ENCODE measurements around the gene SLC45A3.
A peak's percentile ranks its signal among the peaks of the same experiment; 100 is the strongest.

SLC45A3 gene

DNA sequence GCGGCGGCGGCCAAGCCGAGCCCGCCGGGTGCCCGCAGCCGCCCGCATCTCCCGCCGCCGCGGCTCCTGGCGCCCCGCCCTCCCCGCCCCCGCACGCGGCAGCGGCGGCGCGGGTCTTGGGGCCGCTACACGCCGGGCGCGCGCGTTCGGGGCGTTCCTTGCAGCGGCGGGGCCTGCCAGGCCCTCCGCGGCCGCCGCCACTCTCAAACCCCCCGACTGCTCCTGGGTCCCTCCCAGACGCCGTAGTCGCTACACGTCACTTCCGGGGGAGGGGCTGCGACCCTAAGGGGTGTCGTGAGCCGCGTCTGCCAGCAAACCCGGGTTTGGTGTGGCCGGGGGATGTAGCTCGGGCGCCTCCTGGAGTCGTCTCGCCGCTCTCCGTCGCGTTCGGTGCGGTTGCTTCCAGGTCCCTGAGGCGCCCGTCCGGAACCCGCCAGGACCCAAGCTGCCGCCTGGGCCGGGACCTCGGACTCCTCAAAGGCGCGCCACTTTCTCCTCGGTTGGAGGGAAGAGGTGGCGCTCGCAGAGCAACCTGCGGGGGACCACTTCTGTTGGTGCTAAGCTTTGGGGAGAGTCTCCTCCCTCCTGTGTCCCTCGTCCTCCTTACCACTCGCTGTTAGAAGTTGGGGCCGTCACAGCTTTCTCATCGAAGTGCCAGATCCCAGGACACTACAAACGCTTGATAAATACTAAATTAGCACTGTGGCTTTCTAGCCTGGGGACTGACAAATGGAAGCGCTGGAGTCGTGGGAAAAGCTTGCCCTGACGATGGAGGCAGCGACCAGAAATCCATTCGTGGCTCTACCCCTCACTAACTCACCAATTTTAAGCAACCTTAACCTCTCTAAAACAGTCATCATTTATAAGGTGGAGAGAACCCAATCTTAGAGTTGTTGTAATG, 48.3 kb downstream of the SLC45A3 start, which contains the start of gene ELK4:
Gene ELK4 (minus strand): TSS at position 244 of the 901 bp plus-strand sequence. CDS start 8,129 bp downstream, outside the sequence.
- H3K4me3 ChIP-seq (replicated peaks; ENCODE audit: insufficient read depth, low read length), result peak within 1 kb of the TSS; percentile 69
- DNase-seq (ENCODE audit: low read depth in 1 of 2, low spot score in 1 of 2), result peak; percentile 95 to 98
- TF ChIP-seq SPI1 (IDR thresholded peaks at IDR 0.05; ENCODE audit: borderline replicate concordance, low read depth), result no peak
- TF ChIP-seq, protein P1, sequence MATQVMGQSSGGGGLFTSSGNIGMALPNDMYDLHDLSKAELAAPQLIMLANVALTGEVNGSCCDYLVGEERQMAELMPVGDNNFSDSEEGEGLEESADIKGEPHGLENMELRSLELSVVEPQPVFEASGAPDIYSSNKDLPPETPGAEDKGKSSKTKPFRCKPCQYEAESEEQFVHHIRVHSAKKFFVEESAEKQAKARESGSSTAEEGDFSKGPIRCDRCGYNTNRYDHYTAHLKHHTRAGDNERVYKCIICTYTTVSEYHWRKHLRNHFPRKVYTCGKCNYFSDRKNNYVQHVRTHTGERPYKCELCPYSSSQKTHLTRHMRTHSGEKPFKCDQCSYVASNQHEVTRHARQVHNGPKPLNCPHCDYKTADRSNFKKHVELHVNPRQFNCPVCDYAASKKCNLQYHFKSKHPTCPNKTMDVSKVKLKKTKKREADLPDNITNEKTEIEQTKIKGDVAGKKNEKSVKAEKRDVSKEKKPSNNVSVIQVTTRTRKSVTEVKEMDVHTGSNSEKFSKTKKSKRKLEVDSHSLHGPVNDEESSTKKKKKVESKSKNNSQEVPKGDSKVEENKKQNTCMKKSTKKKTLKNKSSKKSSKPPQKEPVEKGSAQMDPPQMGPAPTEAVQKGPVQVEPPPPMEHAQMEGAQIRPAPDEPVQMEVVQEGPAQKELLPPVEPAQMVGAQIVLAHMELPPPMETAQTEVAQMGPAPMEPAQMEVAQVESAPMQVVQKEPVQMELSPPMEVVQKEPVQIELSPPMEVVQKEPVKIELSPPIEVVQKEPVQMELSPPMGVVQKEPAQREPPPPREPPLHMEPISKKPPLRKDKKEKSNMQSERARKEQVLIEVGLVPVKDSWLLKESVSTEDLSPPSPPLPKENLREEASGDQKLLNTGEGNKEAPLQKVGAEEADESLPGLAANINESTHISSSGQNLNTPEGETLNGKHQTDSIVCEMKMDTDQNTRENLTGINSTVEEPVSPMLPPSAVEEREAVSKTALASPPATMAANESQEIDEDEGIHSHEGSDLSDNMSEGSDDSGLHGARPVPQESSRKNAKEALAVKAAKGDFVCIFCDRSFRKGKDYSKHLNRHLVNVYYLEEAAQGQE (IDR thresholded peaks at IDR 0.05; ENCODE audit: insufficient replicate concordance, low read depth), result no peak
- peak; percentile 75 for TF ChIP-seq GABPA (IDR thresholded peaks at IDR 0.05; ENCODE audit: low read depth)
- TF ChIP-seq POLR2AphosphoS5 (IDR thresholded peaks at IDR 0.05; ENCODE audit: low read depth), result peak; percentile 64
- TF ChIP-seq, protein P2, sequence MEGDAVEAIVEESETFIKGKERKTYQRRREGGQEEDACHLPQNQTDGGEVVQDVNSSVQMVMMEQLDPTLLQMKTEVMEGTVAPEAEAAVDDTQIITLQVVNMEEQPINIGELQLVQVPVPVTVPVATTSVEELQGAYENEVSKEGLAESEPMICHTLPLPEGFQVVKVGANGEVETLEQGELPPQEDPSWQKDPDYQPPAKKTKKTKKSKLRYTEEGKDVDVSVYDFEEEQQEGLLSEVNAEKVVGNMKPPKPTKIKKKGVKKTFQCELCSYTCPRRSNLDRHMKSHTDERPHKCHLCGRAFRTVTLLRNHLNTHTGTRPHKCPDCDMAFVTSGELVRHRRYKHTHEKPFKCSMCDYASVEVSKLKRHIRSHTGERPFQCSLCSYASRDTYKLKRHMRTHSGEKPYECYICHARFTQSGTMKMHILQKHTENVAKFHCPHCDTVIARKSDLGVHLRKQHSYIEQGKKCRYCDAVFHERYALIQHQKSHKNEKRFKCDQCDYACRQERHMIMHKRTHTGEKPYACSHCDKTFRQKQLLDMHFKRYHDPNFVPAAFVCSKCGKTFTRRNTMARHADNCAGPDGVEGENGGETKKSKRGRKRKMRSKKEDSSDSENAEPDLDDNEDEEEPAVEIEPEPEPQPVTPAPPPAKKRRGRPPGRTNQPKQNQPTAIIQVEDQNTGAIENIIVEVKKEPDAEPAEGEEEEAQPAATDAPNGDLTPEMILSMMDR (IDR thresholded peaks at IDR 0.05; ENCODE audit: insufficient read depth, low read length), result peak; percentile 27
- H3K27me3 ChIP-seq (ENCODE audit: insufficient read depth, poor library complexity, severe bottlenecking), result peaks cover 13% of the 10 kb centered on the region
- H3K27ac ChIP-seq (replicated peaks), result peak within 1 kb of the TSS; percentile 80

GRCh38 chr1:205631010-205631767, 49.1 kb downstream of the SLC45A3 start:
- TF ChIP-seq GABPA (IDR thresholded peaks at IDR 0.05; ENCODE audit: low read depth) (no peak; the same call in 1 of the 2 replicates), POLR2AphosphoS5 (IDR thresholded peaks at IDR 0.05; ENCODE audit: low read depth) (no peak; the same call in 1 of the 2 replicates), SPI1 (IDR thresholded peaks at IDR 0.05; ENCODE audit: borderline replicate concordance, low read depth) (no peak)
- TF ChIP-seq, protein P2 (IDR thresholded peaks at IDR 0.05; ENCODE audit: insufficient read depth, low read length), result no peak
- TF ChIP-seq, protein P1 (IDR thresholded peaks at IDR 0.05; ENCODE audit: insufficient replicate concordance, low read depth), result no peak
- peak; percentile 43 to 58 for DNase-seq (ENCODE audit: low read depth in 1 of 2, low spot score in 1 of 2)
- peaks cover 5% of the 10 kb centered on the region for H3K27me3 ChIP-seq (ENCODE audit: insufficient read depth, poor library complexity, severe bottlenecking)
- peak overlapping the region; percentile 80 for H3K27ac ChIP-seq (replicated peaks)
- H3K4me3 ChIP-seq (replicated peaks; ENCODE audit: insufficient read depth, low read length), result peak overlapping the region; percentile 69

GRCh38 chr1:205630651-205631009, 49.7 kb downstream of the SLC45A3 start:
- H3K4me3 ChIP-seq (replicated peaks; ENCODE audit: insufficient read depth, low read length), result peak overlapping the region; percentile 69
- H3K27me3 ChIP-seq (ENCODE audit: insufficient read depth, poor library complexity, severe bottlenecking), result no peaks in the 10 kb centered on the region
- TF ChIP-seq, protein P1 (IDR thresholded peaks at IDR 0.05; ENCODE audit: insufficient replicate concordance, low read depth), result no peak
- no peak for DNase-seq (ENCODE audit: low read depth in 1 of 2, low spot score in 1 of 2)
- H3K27ac ChIP-seq (replicated peaks), result peak overlapping the region; percentile 80
